Testis (tissue), 3 donors: ENCODE data around the gene TTLL12. TPM values are rescaled to one million over a fixed set of nuclear protein-coding genes. Genes with fewer than 3 reads are reported as not detected.

Source experiments
- DNase-seq: peaks from one replicate; pipeline ENCODE4 v3.0.0-alpha.2; 2019
- H3K27ac ChIP-seq, 2 donors: fragments of 200-600 bp; sonication (generic); one replicate each; pipeline ENCODE4 v1.5.1; 2019
- H3K27me3 ChIP-seq: fragments of 200-600 bp; sonication (generic); one replicate; pipeline ENCODE4 v1.5.1; 2019
- H3K36me3 ChIP-seq: fragments of 200-600 bp; sonication (generic); one replicate; pipeline ENCODE4 v1.5.1; 2017; ENCODE audit warnings: low read depth; ENCODE audit errors: missing control alignments
- H3K4me1 ChIP-seq: fragments of 200-600 bp; sonication (generic); one replicate; pipeline ENCODE4 v1.5.1; 2019
- H3K4me3 ChIP-seq, 2 donors: fragments of 200-600 bp; sonication (generic); one replicate each; pipeline ENCODE4 v1.5.1; 2017 to 2019
- H3K9me3 ChIP-seq: fragments of 200-600 bp; sonication (generic); one replicate; pipeline ENCODE4 v1.5.1; 2017
- CTCF ChIP-seq, 3 experiments: fragments of 450-650 bp in 2 of 3; fragments of 200-600 bp in 1 of 3; sonication (generic) in 1 of 3; IDR thresholded peaks; one replicate each; pipeline ENCODE4 v1.5.1; 2016 to 2019; ENCODE audit warnings: antibody characterized with exemption in 3 of 3, mild to moderate bottlenecking in 2 of 3, moderate library complexity in 1 of 3
- POLR2A ChIP-seq: fragments of 450-650 bp; IDR thresholded peaks from one replicate; pipeline ENCODE4 v1.6.1; 2017; ENCODE audit warnings: antibody characterized with exemption, mild to moderate bottlenecking, moderate library complexity
- WGBS, 2 donors: methylation state at CpG; one replicate each; pipeline ENCODE4 v1.1.5; 2018; 5-methylcytosine and 5-hydroxymethylcytosine counted together
- intact Hi-C: fragments of 100-400 bp; cut with DNase I; formaldehyde crosslinking; loops from one replicate; pipeline ENCODE4 v1.15.1; 2023; ENCODE audit warnings: low total_unique reads
- polyA plus RNA-seq: library from polyadenylated mRNA; stranded (reverse); fragments of 350-450 nt; fragmentation: Illumina TruSeq; extraction: RNeasy Lipid Tissue Mini Kit (QIAGEN cat#74804); gene quantifications from one replicate; pipeline ENCODE4 v1.2.3, GENCODE V29; 2014; ENCODE audit warnings: low read depth, low replicate concordance; ENCODE audit not compliant: insufficient read depth
- total RNA-seq, 2 donors: library from RNA; depleted of rRNA; stranded (reverse); fragments of >200 nt; gene quantifications; one replicate each; pipeline ENCODE4 v1.2.3, GENCODE V29; 2016

TTLL12 gene
- total and polyA plus RNA-seq, 3 donors from 2014 or later: 62.0 to 175 (median 111) TPM

GRCh38 chr22:43217285-43218030 is 30.5 kb upstream of the TTLL12 start:
- no peaks in the 10 kb centered on the region for H3K27me3 ChIP-seq
- no peak for DNase-seq
- 86 to 87% methylated on average over 27 to 31 of the region's 32 CpGs for WGBS, 2 donors
- peaks cover 19% of the 10 kb centered on the region for H3K4me1 ChIP-seq
- intact Hi-C loops: no loop called here
- H3K4me3 ChIP-seq: no peak overlapping the region
- no peaks in the 10 kb centered on the region for H3K9me3 ChIP-seq
- H3K36me3 ChIP-seq: no peaks in the 10 kb centered on the region
- H3K27ac ChIP-seq: no peak overlapping the region
- TF ChIP-seq CTCF (IDR thresholded peaks at IDR 0.05) (no peak), POLR2A (no peak)

GRCh38 chr22:43216738-43217137 is 29.8 kb upstream of the TTLL12 start:
- no peak for TF ChIP-seq POLR2A
- no peak for TF ChIP-seq CTCF (IDR thresholded peaks at IDR 0.05)
- WGBS, 2 donors: 91 to 93% methylated on average over 6 of the region's 6 CpGs
- no peak for DNase-seq
- intact Hi-C loops: no loop called here
- no peaks in the 10 kb centered on the region for H3K27me3 ChIP-seq
- H3K36me3 ChIP-seq: no peaks in the 10 kb centered on the region
- H3K4me1 ChIP-seq: peaks cover 12% of the 10 kb centered on the region
- no peak overlapping the region for H3K4me3 ChIP-seq
- H3K27ac ChIP-seq: no peak overlapping the region
- no peaks in the 10 kb centered on the region for H3K9me3 ChIP-seq

GRCh38 chr22:43213962-43214361 is 27.0 kb upstream of the TTLL12 start:
- Histone ChIP-seq H3K4me1 (peaks cover 6% of the 10 kb centered on the region), H3K27ac (no peak overlapping the region), H3K36me3 (no peaks in the 10 kb centered on the region), H3K4me3 (no peak overlapping the region), H3K27me3 (no peaks in the 10 kb centered on the region), H3K9me3 (no peaks in the 10 kb centered on the region)
- no peak for DNase-seq
- WGBS, 2 donors: 63 to 92% methylated on average over 1 to 12 of the region's 12 CpGs
- intact Hi-C loops: no loop called here
- no peak for TF ChIP-seq POLR2A
- TF ChIP-seq CTCF (IDR thresholded peaks at IDR 0.05): no peak

- intact Hi-C loops: no loop called here
- Histone ChIP-seq H3K4me3 (no peak overlapping the region), H3K9me3 (no peaks in the 10 kb centered on the region), H3K36me3 (no peaks in the 10 kb centered on the region), H3K27ac (no peak overlapping the region), H3K4me1 (peaks cover 6% of the 10 kb centered on the region), H3K27me3 (no peaks in the 10 kb centered on the region)
- peak; percentile 62 for DNase-seq
- WGBS, 2 donors: 38 to 42% methylated on average over 6 to 8 of the region's 8 CpGs
- TF ChIP-seq CTCF (IDR thresholded peaks at IDR 0.05) (no peak), POLR2A (no peak)
These were observed 26.1 kb upstream of the TTLL12 start for GRCh38 chr22:43213051-43213450.

- no peaks in the 10 kb centered on the region for H3K9me3 ChIP-seq
- no peak overlapping the region for H3K4me3 ChIP-seq
- no peak for DNase-seq
- H3K27ac ChIP-seq: no peak overlapping the region
- H3K36me3 ChIP-seq: no peaks in the 10 kb centered on the region
- 91 to 92% methylated on average over 15 to 23 of the region's 23 CpGs for WGBS, 2 donors
- H3K4me1 ChIP-seq: peaks cover 6% of the 10 kb centered on the region
- no peaks in the 10 kb centered on the region for H3K27me3 ChIP-seq
- TF ChIP-seq POLR2A: no peak
- intact Hi-C loops: no loop called here
These were observed 25.6 kb upstream of the TTLL12 start for GRCh38 chr22:43212434-43212952.
